Type B pancreatic cell (in vitro differentiated cells): ENCODE data around the gene SLC25A6. TPM values are rescaled to one million over a fixed set of nuclear protein-coding genes. Genes with fewer than 3 reads are reported as not detected.

Source experiments
- DNase-seq: peaks from one replicate; pipeline ENCODE4 v3.0.0; 2021; ENCODE audit warnings: mixed read lengths; ENCODE audit not compliant: unreplicated experiment; ENCODE audit errors: extremely low spot score
- H3K27ac Mint-ChIP-seq: 2 replicates; pipeline ENCODE4 v1.8.0; 2021; ENCODE audit warnings: mild to moderate bottlenecking, mixed read lengths
- H3K27me3 Mint-ChIP-seq: 2 replicates; pipeline ENCODE4 v1.8.0; 2021; ENCODE audit warnings: mixed read lengths
- H3K36me3 Mint-ChIP-seq: 2 replicates; pipeline ENCODE4 v1.8.0; 2021; ENCODE audit warnings: mixed read lengths
- H3K4me1 Mint-ChIP-seq: one replicate; pipeline ENCODE4 v1.8.0; 2021; ENCODE audit warnings: mixed read lengths; ENCODE audit not compliant: unreplicated experiment
- H3K4me3 Mint-ChIP-seq: 2 replicates; pipeline ENCODE4 v1.8.0; 2021; ENCODE audit warnings: mild to moderate bottlenecking, mixed read lengths
- H3K9me3 Mint-ChIP-seq: 2 replicates; pipeline ENCODE4 v1.8.0; 2021; ENCODE audit warnings: mixed read lengths
- total RNA-seq: library from RNA; stranded (reverse); gene quantifications from 2 replicates; pipeline ENCODE4 v1.2.1, GENCODE V29; 2021; ENCODE audit warnings: low replicate concordance
- TF ChIP-seq, protein P1 (sequence below): fragments of 200-600 bp; sonication (generic); conservative IDR thresholded peaks from 2 replicates; pipeline ENCODE4 v1.5.0; 2021; ENCODE audit warnings: antibody characterized with exemption, mild to moderate bottlenecking

SLC25A6 gene
- total RNA-seq, 1 donor from 2014 or later = 489 TPM

DNA sequence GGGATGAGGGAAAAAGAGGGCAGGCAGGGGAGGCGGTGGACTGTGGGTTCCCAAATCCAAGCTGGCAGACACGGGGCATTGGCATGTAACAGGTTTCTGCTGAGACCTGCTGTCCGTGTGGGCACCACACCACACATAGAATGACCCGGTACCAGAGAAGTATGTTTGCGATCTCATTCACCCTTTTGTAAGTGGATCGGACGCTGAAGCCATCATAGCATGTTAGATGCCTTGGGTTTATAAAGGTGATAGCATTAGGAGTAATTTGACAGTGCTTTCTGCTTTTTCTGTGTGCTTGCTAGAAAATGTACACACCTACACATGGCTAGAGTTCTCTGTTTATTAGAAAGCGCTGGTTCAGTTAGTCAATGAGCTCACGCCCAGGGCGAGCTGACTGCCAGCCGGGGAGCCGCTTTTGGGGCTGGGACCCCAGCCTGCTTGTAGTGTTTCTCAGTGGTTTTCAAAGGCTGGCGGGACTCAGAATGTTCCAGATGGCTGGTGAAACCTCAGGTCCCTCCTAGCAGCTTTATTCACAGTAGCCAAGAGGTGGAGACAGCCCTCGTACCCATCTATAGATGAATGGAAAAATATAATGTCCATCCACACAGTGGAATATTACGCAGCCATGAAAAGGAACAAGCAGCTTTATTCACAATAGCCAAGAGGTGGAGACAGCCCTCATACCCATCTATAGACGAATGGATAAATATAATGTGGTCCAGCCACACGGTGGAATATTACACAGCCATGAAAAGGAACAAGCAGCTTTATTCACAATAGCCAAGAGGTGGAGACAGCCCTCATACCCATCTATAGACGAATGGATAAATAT lies 54.7 kb downstream of the SLC25A6 start:
- TF ChIP-seq, protein P1, sequence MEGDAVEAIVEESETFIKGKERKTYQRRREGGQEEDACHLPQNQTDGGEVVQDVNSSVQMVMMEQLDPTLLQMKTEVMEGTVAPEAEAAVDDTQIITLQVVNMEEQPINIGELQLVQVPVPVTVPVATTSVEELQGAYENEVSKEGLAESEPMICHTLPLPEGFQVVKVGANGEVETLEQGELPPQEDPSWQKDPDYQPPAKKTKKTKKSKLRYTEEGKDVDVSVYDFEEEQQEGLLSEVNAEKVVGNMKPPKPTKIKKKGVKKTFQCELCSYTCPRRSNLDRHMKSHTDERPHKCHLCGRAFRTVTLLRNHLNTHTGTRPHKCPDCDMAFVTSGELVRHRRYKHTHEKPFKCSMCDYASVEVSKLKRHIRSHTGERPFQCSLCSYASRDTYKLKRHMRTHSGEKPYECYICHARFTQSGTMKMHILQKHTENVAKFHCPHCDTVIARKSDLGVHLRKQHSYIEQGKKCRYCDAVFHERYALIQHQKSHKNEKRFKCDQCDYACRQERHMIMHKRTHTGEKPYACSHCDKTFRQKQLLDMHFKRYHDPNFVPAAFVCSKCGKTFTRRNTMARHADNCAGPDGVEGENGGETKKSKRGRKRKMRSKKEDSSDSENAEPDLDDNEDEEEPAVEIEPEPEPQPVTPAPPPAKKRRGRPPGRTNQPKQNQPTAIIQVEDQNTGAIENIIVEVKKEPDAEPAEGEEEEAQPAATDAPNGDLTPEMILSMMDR = no peak
- no peaks in the 10 kb centered on the region for H3K36me3 Mint-ChIP-seq
- H3K27me3 Mint-ChIP-seq = no peaks in the 10 kb centered on the region
- H3K27ac Mint-ChIP-seq = no peak overlapping the region
- H3K4me1 Mint-ChIP-seq = no peaks in the 10 kb centered on the region
- H3K9me3 Mint-ChIP-seq = no peaks in the 10 kb centered on the region
- DNase-seq = no peak
- H3K4me3 Mint-ChIP-seq = peak overlapping the region; percentile 36

DNA sequence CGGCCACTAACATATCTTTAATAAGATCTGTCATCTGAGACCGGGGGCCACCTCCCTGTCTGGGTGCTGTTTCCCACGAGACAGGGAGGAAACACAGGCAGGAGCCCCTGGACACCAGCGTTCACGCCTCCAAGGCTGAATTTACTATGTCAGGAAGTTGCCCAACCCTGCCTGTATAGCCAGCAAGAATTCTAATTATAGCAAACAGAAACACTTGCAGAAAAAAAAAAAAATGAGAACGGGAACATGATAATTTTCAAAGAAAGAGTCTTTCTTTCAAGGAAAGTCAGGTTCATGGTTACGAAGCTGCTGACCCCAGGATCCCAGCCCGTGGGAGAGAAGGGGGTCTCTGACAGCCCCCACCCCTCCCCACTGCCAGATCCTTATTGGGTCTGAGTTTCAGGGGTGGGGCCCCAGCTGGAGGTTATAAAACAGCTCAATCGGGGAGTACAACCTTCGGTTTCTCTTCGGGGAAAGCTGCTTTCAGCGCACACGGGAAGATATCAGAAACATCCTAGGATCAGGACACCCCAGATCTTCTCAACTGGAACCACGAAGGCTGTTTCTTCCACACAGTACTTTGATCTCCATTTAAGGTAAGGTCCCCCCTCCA lies 55.5 kb downstream of the SLC25A6 start, which contains the start of gene IL3RA:
IL3RA (plus strand) TSS at position 455 of the 613 bp plus-strand sequence. CDS start 4,981 bp downstream, outside the sequence.
- no peaks in the 10 kb centered on the region for H3K36me3 Mint-ChIP-seq
- H3K4me1 Mint-ChIP-seq = no peaks in the 10 kb centered on the region

More for the DNA sequence above, 55.5 kb downstream of the SLC25A6 start, which contains the start of gene IL3RA:
- Mint-ChIP-seq H3K27me3 (no peaks in the 10 kb centered on the region), H3K4me3 (peak within 1 kb of the TSS; percentile 36), H3K27ac (no peak within 1 kb of the TSS), H3K9me3 (no peaks in the 10 kb centered on the region)
- TF ChIP-seq, protein P1 = no peak
- no peak for DNase-seq

Other genes starting within 250 kb of the SLC25A6 start
- gene CRLF2, start 179.5 kb downstream of the SLC25A6 start, total RNA-seq = not detected in 2 replicates
- gene CSF2RA, start 123.3 kb downstream of the SLC25A6 start, total RNA-seq = 5.1 and 6.7 TPM in 2 replicates
- gene IL3RA, start 55.3 kb downstream of the SLC25A6 start, total RNA-seq = not detected in 2 replicates
- 20.2 and 31.5 TPM in 2 replicates for gene ASMTL, start 60.8 kb upstream of the SLC25A6 start, total RNA-seq
- not detected in 2 replicates for gene P2RY8, start 145.1 kb upstream of the SLC25A6 start, total RNA-seq
- 49.8 and 53.0 TPM in 2 replicates for gene AKAP17A, start 199.5 kb upstream of the SLC25A6 start, total RNA-seq
- not detected in 2 replicates for gene ASMT, start 222.9 kb upstream of the SLC25A6 start, total RNA-seq